B cell (primary cell): Measurements from ENCODE around the gene IQSEC3.

Source experiments
- EZH2 ChIP-seq: IDR thresholded peaks from 2 replicates; pipeline ENCODE4 v1.6.1; 2012; ENCODE audit warnings: borderline replicate concordance, low read depth, mild to moderate bottlenecking, moderate library complexity, low read length; ENCODE audit not compliant: insufficient read depth, poor library complexity, severe bottlenecking
- TF ChIP-seq, protein P1 (sequence below): fragments of 200-600 bp; IDR thresholded peaks from one replicate; pipeline ENCODE4 v1.8.0; 2022; ENCODE audit warnings: antibody characterized with exemption, mild to moderate bottlenecking

DNA sequence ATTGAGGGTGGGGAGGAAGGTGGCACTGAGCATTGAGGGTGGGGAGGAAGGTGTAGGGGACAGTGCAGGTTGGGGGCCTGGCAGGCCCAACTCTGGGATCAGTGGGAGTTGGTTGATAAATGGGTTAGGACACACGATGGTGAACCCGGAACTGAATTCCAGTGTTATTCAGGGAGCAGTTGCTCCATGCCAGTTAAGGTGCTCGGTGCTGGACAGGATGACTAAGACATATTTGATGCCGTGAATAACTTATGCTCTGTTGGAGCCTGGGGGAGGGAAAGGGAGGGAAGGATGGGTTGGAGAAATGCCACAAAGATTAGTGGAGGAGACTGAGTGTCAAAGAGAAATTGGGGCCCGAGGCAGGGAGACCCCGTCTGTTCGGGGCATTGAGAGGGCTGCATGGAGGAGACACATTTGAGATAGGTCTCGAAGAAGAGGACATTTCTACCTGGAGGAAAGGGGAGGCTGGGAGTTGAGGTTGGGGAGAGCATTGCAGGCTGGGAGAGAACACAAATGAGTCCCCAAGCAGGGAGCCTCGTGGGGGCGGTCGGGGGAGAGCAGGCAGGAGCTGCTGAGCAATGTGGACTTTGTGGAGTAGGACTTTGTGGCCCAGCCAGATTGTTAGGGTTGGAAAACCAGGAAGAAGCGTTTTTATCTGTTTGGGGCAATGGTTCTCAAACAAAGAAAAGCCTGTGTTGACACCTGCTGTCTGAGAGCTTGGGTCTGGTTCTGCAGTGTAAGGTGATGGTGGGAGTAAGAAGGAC is 65.3 kb downstream of the IQSEC3 start:
- TF ChIP-seq, protein P1, sequence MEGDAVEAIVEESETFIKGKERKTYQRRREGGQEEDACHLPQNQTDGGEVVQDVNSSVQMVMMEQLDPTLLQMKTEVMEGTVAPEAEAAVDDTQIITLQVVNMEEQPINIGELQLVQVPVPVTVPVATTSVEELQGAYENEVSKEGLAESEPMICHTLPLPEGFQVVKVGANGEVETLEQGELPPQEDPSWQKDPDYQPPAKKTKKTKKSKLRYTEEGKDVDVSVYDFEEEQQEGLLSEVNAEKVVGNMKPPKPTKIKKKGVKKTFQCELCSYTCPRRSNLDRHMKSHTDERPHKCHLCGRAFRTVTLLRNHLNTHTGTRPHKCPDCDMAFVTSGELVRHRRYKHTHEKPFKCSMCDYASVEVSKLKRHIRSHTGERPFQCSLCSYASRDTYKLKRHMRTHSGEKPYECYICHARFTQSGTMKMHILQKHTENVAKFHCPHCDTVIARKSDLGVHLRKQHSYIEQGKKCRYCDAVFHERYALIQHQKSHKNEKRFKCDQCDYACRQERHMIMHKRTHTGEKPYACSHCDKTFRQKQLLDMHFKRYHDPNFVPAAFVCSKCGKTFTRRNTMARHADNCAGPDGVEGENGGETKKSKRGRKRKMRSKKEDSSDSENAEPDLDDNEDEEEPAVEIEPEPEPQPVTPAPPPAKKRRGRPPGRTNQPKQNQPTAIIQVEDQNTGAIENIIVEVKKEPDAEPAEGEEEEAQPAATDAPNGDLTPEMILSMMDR = no peak
- no peak for TF ChIP-seq EZH2
